Measurements from ENCODE around the gene MAML2.

MAML2 gene

DNA sequence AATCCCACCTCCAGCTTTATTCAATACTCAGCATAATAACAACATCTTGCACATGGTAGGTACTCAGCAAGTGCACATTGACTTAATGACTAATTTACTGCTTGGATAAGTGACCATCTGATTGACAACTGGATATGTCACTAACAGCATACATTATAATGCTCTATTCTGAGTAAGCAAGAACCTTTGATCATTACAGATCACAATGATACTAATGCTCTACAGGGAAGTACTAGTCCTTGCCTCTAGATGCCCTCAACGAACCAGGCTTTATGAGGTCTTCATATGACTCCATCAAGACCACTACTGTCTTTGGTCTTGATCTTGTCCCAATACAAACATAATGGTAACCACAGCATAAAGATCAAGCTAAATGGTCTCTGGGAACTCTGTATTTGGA lies 251.5 kb downstream of the MAML2 start:
- DNase-seq, result no peak

DNA sequence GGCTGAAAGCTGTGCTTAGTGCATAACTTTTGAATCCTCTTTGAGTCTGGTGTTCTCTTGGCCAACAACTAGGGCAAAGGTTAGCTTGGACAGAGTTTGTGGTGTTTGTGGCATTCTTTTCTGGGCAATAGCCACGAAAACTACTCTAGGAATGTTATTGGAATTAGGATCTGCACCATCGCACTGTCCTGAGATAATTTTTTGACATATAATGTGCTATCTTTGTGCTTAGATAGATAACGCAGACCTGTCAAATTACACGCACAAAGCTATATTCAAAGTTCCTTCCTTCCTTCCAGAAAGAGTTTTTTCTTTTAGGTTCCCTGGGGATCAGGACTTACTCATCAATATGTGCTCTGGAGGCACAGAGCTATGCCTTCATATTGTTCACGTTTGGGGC lies 252.3 kb downstream of the MAML2 start:
- no peak for DNase-seq

- no peak for DNase-seq
Measured at GRCh38 chr11:96088914-96089313, 254.1 kb downstream of the MAML2 start.

- no peak for DNase-seq
Measured at GRCh38 chr11:96086111-96086510, 256.9 kb downstream of the MAML2 start.

- no peak for DNase-seq
Measured at GRCh38 chr11:96085319-96085930, 257.6 kb downstream of the MAML2 start.

DNA sequence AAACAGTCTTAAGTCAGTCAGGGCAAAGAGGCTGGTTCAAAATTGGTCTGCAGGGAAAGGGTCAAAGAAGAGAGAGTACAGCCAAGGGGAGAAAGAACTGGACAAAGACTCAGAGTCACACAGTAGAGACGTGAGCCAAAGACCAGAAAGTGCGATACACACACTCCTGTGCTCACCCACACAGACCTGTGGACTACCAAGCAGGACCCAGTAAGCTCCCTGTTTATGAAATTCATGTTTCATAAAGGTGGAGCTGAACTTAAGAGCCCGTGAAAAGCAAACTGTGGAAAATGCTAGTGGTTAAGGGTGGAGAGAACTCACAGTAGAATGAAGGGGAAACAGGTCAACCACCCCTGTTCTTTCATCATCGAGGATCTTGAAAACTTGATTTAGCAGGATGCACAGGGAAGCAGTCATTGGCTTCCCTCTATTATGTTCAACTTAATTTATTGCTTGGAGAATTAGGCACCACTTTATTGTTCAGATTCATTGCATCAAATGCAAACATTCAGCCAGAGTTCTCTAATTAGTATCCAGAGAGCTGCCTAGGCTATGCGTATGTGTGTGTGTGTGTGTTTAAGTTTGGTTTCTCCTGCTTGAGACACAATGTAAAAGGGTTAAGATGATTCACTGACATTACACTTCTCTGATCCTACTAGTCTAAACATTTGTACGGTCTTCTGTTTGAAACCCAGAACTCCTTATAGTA lies 258.2 kb downstream of the MAML2 start:
- no peak for DNase-seq

DNA sequence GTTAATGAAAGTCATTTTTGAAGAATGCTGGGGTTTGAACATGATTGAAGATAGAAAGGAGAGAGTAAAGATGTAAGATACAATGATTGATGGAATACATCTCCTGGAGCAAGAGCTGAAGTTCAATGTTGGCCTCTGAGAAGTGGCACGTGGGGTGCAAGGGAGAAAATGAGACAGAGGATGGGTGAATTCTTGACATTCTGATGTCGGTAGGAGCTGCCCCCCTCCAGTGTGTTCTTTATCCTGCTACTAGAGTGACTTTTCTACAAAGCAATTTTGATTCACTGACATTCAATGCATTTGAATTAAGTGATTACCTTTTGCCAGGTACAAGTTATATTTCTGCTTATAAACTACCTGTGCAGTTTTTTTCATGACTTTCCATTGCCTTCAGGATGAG lies 260.1 kb downstream of the MAML2 start:
- no peak for DNase-seq

DNA sequence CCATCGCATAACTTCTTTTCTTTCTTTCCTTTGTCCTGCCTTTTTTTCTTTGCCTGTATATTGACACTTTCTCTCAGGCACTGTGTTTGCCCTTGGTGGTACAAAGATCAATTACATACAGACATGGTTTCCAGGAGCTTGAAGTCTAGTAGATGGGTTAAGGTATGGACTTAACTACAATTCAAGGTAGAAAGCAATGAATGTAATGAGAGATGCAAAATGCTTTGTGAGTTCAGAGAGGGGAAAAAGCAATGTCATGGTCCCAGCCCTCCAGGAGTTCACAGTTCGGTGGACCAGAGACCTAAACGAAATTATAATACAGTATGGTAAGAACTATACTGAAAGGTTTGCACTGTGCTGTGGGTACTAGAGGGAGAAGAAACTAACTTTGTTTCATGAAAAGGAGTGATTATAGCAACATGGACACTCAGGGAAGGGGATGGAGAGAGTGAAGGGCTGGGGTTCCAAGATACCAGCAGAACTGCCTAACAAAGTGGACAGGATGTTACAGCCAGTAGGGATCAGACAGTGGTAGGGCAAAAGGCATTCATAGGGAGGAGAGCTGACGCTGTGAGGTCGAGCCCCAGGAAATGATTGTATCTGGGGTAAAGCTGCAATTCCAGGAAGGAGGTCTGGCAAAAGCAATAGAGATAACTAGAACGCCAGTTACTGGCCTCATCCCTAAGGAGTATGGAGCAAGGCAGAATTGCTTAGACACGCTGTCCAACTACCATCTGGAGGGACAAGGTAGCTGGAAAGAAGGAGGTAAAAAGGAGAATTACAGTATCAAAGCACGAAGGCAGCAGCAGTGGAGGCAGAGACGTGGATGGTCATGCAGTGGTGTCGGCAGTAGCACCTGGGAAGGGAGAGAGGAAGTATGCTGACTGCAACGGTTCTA lies 260.7 kb downstream of the MAML2 start:
- no peak for DNase-seq

DNA sequence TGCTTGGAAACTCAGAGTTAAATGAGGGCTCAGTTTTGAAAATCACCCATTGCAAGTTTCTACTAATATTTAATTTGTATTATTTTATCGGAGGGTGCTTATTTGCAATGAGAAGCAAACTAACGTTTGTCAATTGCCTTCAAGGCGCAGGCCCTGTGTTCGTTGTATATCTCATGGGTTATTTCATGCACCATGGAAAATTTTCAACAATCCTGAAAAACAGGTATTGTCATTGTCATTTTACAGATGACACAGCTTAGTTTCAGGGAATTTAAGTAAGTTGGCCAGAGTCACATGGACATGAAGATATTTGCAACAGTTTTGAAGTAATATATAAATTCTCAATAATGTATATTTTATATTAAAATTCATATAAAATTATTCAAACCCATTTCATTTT lies 261.4 kb downstream of the MAML2 start:
- no peak for DNase-seq

DNA sequence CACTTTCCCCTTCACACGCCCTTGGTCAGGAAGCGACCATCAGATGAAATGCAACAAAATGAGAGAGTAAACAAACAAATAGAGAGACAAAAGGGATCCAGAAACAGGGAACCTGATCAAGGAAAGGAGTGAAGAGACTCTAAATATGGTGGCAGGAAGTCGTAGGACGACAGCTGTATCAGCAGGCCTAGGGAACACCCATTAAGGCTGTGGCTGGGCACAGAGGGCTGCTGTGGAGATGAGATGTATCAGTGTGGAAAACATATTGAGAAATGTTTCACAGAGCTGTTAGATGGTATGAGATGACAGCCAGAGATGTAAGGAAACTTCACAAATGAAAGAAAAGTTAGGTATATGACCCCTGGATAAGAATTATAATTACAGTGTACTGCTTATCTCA lies 263.3 kb downstream of the MAML2 start:
- DNase-seq, result no peak

GRCh38 chr11:96075532-96075959 lies 267.4 kb downstream of the MAML2 start:
- DNase-seq, result no peak

DNA sequence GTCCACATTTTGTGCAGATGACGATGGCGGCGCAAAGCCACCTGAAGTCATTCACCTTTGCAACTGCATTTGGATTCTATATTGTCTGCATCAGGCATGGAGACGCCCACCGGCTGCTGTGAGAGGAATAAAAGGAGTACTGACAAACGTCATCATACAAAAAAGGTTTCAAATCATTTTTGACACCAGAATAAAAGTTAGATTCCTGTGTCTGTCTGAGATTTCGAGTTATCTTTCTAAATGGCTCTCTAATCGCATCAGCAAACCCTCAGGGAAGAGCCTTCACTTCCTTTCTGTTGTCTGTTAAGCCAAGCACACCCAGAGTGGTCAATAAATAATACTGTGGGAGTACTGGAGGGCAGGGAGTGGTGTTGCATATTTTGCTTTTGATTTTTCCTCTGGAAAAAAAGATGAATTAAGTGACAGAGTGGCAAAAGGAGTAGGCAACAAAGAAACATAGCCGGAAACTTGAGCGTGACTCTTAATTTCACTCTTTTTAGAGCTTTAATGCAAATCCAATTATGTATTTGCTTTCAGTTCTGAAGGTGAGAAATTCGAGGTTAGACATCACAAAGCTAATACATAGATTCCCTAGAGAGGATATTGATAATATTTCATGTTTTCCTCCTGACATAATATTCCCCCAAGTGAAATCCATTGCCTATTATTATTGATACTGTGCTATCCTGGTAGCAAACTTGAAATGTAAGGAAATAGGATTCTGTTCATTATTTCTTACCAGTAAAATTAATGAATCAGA lies 268.3 kb downstream of the MAML2 start:
- DNase-seq, result no peak

GRCh38 chr11:96073536-96073935 lies 269.5 kb downstream of the MAML2 start:
- no peak for DNase-seq

GRCh38 chr11:96072592-96072991 lies 270.4 kb downstream of the MAML2 start:
- DNase-seq, result no peak

DNA sequence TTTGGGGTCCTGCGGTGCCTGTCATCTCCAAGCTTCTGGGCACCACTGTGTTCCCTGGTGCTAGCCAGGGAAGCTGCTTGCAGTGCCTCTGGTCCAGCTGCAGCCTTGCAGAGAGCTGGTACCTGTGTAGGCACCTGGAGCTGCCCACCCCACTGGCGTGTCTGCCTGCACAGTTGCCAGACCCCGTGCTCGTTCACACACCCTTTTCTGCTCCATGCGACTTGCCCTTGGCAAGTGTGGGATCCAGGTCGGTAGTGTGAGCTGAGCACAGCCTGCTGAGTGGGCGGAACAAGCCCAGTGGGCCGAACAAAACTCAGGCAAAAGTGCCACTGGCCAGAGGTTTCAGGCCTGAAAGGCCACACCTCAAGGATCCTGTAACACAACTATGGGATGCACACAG lies 272.5 kb downstream of the MAML2 start:
- DNase-seq, result no peak

GRCh38 chr11:96067160-96067559 lies 275.8 kb downstream of the MAML2 start:
- no peak for DNase-seq

DNA sequence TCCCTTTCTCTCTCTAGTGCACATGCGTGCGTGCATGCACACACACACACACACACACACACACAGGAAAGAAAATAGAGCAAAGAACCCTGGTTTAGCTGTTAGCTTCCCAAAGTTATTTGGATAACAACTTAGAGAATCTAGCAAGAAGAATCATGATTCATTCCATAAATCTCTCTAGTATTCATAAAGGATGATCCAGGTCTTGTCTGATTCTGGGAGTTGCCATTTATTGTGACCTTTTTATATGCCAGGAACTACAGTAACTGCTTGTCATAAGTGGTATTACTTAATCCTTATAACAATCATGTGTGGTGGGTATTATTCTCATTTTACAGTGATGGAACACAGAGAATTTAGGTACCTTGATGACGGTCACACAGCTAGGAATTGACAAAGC lies 277.6 kb downstream of the MAML2 start:
- DNase-seq, result no peak

DNA sequence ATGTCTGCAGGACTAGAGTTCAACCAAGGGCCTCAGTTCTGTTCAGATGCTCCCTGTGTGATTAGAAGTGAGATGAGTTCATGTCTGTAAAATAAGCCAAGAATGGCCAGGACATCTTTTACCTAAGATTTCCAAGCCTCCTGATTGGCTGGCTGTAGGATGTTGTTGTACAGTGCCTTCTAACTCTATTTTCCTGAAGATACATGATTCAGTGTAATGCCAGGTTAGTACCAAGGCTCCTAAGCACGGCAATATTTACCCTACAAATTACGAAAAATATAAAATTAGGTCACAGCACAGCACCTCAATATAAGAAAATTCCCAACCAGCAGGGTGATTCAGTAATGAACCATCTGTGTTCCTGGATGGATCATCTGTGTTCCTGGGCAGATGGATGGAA lies 279.1 kb downstream of the MAML2 start:
- no peak for DNase-seq

- DNase-seq, result no peak
Measured at GRCh38 chr11:96063053-96063452, 279.9 kb downstream of the MAML2 start.

DNA sequence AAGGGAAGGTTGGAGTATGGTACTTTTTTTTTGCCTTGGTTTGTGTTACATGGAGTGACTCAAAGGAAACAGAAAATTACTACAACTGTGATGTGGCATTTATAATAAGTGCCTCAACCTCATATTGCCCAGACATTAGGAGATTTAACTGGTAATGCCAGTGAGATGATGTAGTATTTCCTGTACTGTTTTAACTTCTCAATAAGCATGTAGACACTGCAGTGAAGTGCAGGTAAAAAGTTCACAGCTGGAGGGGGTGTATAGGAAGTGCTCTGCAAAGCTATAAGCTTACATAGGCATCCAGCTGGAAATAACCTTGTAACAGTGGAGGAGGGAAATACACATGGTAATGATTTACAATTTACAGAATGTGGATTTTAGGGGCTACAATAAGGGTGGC lies 280.9 kb downstream of the MAML2 start:
- no peak for DNase-seq

DNA sequence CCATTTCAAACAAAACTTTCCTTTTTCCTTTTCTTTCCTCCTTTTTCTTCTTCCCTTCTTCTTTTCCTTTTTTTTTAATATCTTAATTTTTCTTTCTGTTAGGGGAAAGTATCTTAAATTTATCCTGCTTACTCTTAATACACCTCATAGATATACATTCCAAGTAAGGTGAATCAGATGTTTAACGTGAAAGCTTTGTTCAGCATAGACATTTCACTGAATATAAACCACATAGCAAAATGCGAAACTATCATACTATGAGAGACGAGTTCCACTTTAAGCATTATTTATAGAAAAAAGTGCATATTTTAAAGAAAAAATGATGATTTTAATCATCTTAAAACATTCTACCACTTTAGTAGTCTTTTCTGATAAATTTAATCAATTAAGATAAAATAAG lies 281.3 kb downstream of the MAML2 start:
- DNase-seq, result no peak

DNA sequence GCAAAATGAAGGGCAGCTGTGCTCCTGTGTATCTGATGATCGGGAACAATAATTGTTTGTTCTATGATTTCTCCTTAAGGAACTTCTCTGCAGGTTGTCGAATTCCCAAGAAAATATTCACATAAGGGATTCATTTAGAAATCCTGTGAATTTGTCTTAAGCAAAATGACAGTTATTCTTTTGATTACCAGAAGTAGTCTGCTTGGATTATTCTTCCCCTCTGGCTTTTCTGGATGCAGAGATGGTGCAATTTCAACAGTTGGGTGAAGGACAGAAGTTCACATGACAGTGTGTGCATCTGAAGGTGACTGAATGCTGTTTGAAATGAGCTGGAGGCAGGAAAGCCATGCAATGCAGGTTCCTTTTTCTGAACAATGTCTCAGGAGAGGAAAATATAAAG lies 281.9 kb downstream of the MAML2 start:
- DNase-seq, result no peak

DNA sequence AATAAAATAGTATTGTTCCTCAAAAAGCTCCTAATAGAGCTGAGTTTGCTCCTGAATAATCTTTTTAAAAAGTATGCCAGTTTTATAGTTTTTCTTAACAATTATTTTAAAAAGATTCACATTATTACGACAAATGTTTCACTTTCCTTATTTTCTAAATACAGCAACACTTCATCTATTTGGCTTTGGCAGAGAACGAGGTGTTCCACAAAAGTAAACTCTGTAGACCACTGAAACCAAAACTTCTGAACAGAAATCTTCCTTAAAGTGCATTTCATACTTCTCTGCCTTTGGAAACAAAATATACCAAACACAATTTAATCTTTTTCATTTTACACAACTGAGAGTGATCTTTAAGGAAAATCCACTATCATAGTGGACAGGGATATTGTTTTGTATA lies 285.5 kb downstream of the MAML2 start:
- DNase-seq, result no peak

Measured in DMS79 (cell line).